ENCODE data around the gene PRMT5.

PRMT5 gene

GRCh38 chr14:22976620-22977433, 47.7 kb upstream of the PRMT5 start:
- no peak for TF ChIP-seq TAF1 (IDR thresholded peaks at IDR 0.05; ENCODE audit: borderline replicate concordance, insufficient read depth, low read length)
- TF ChIP-seq REST (IDR thresholded peaks at IDR 0.05; ENCODE audit: insufficient read depth in 1 of 2, low read depth in 2 of 2, low read length in 2 of 2): no peak
- no peak for TF ChIP-seq POLR2AphosphoS5 (IDR thresholded peaks at IDR 0.05; ENCODE audit: low read depth, low read length)

- no peak for TF ChIP-seq REST (IDR thresholded peaks at IDR 0.05; ENCODE audit: insufficient read depth in 1 of 2, low read depth in 2 of 2, low read length in 2 of 2)
- no peak for TF ChIP-seq SIN3A (IDR thresholded peaks at IDR 0.05; ENCODE audit: borderline replicate concordance, insufficient read depth, low read length)
- no peak for TF ChIP-seq TAF1 (IDR thresholded peaks at IDR 0.05; ENCODE audit: borderline replicate concordance, insufficient read depth, low read length)
- no peak for TF ChIP-seq POLR2AphosphoS5 (IDR thresholded peaks at IDR 0.05; ENCODE audit: low read depth, low read length)
- no peak for TF ChIP-seq FOXP2 (optimal IDR thresholded peaks at IDR 0.05; ENCODE audit: borderline replicate concordance, extremely low read depth, extremely low read length, insufficient read depth)
Measured at GRCh38 chr14:22974530-22975313, 45.5 kb upstream of the PRMT5 start.

- TF ChIP-seq SIN3A (IDR thresholded peaks at IDR 0.05; ENCODE audit: borderline replicate concordance, insufficient read depth, low read length): no peak
- TF ChIP-seq FOXP2 (optimal IDR thresholded peaks at IDR 0.05; ENCODE audit: borderline replicate concordance, extremely low read depth, extremely low read length, insufficient read depth): no peak
- no peak for TF ChIP-seq POLR2AphosphoS5 (IDR thresholded peaks at IDR 0.05; ENCODE audit: low read depth, low read length)
- TF ChIP-seq TAF1 (IDR thresholded peaks at IDR 0.05; ENCODE audit: borderline replicate concordance, insufficient read depth, low read length): no peak
- no peak for TF ChIP-seq REST (IDR thresholded peaks at IDR 0.05; ENCODE audit: insufficient read depth in 1 of 2, low read depth in 2 of 2, low read length in 2 of 2)
Measured at GRCh38 chr14:22973217-22974032, 44.2 kb upstream of the PRMT5 start.

- TF ChIP-seq FOXP2 (optimal IDR thresholded peaks at IDR 0.05; ENCODE audit: borderline replicate concordance, extremely low read depth, extremely low read length, insufficient read depth) (no peak), TAF1 (IDR thresholded peaks at IDR 0.05; ENCODE audit: borderline replicate concordance, insufficient read depth, low read length) (no peak), SIN3A (IDR thresholded peaks at IDR 0.05; ENCODE audit: borderline replicate concordance, insufficient read depth, low read length) (no peak), REST (IDR thresholded peaks at IDR 0.05; ENCODE audit: insufficient read depth in 1 of 2, low read depth in 2 of 2, low read length in 2 of 2) (no peak), POLR2AphosphoS5 (IDR thresholded peaks at IDR 0.05; ENCODE audit: low read depth, low read length) (no peak)
Measured at GRCh38 chr14:22972313-22972930, 43.2 kb upstream of the PRMT5 start.
